Measurements from ENCODE around the gene SLC25A39. TPM values are rescaled to one million over a fixed set of nuclear protein-coding genes. Genes with fewer than 3 reads are reported as not detected.
A peak's percentile ranks its signal among the peaks of the same experiment; 100 is the strongest.

SLC25A39 gene
- total RNA-seq, 3 donors from 2014 or later (not counting 1 experiment from before 2014, with no cell fraction given): 82.4 to 105 (median 97.9) TPM

DNA sequence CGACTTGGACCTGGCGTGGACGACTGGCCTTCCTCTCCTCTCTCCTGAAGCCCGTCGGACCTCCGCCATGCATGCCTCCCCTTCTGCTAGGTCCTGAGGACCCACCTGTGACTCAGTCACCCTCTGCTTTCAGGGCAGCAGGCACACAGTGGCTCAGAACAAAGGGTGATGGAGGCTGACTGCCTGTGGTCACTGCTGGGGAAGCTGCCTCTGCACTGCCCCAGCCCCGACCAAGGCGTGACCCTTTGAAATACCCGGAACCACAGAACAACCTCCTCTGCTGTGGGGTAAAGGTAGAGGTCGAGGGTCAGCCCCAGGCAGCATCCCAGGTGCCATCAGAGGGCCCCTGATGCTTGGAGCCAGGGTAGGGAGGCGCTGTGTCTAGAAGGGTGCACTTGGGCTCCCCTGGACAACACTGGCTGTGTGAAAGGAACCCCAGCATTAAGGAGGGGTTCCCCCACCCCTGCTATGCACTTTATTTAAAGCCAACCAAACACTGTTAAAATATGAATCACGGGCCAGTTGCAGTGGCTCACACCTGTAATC, 44.2 kb downstream of the SLC25A39 start:
- peaks cover 14 to 21% of the 10 kb centered on the region in 2 donors for H3K4me1 Mint-ChIP-seq
- H3K4me3 Mint-ChIP-seq: peak overlapping the region; percentile 75
- peak overlapping the region; percentile 80 for H3K27ac ChIP-seq (ENCODE audit: low read length)
- H3K36me3 ChIP-seq (ENCODE audit: control insufficient read depth, insufficient read depth, low read length): no peaks in the 10 kb centered on the region
- H3K4me3 ChIP-seq (ENCODE audit: low read length): no peak overlapping the region
- peaks cover 28% of the 10 kb centered on the region for H3K4me1 ChIP-seq (ENCODE audit: control insufficient read depth, insufficient read depth, low read length)
- no peaks in the 10 kb centered on the region for H3K36me3 Mint-ChIP-seq
- DNase-seq: no peak
- peak overlapping the region; percentile 83 to 92 for H3K27ac Mint-ChIP-seq
- peak in 1 of 3 donors; percentile 13 for ATAC-seq
- H3K9me3 Mint-ChIP-seq: no peaks in the 10 kb centered on the region
- H3K27me3 Mint-ChIP-seq (ENCODE audit: low read depth in 2 of 2): no peaks in the 10 kb centered on the region
- 76% methylated on average over 12 of the region's 12 CpGs for WGBS (ENCODE audit: insufficient coverage)
- no peaks in the 10 kb centered on the region for H3K27me3 ChIP-seq (ENCODE audit: control insufficient read depth, insufficient read depth, low read length)
- intact Hi-C loops (cut with micrococcal nuclease): no loop called here
- H3K9me3 ChIP-seq (ENCODE audit: control insufficient read depth, insufficient read depth, low read length): no peaks in the 10 kb centered on the region
- no peak for TF ChIP-seq CTCF (IDR thresholded peaks at IDR 0.05)

GRCh38 chr17:44279666-44280391, 44.8 kb downstream of the SLC25A39 start:
- H3K27ac ChIP-seq (ENCODE audit: low read length): peak overlapping the region; percentile 80
- TF ChIP-seq CTCF (IDR thresholded peaks at IDR 0.05): no peak
- H3K4me3 Mint-ChIP-seq: peak overlapping the region; percentile 75

GRCh38 chr17:44279346-44279665, 45.3 kb downstream of the SLC25A39 start:
- no peaks in the 10 kb centered on the region for H3K36me3 ChIP-seq (ENCODE audit: control insufficient read depth, insufficient read depth, low read length)
- 100% methylated on average over 1 of the region's 2 CpGs for WGBS (ENCODE audit: insufficient coverage)
- H3K9me3 ChIP-seq (ENCODE audit: control insufficient read depth, insufficient read depth, low read length): no peaks in the 10 kb centered on the region
- H3K4me3 Mint-ChIP-seq: no peak overlapping the region
- no peaks in the 10 kb centered on the region for H3K9me3 Mint-ChIP-seq
- no peak overlapping the region for H3K4me3 ChIP-seq (ENCODE audit: low read length)
- peaks cover 28% of the 10 kb centered on the region for H3K4me1 ChIP-seq (ENCODE audit: control insufficient read depth, insufficient read depth, low read length)
- peaks cover 14 to 21% of the 10 kb centered on the region in 2 donors for H3K4me1 Mint-ChIP-seq
- DNase-seq (no peak), ATAC-seq (no peak)
- H3K27ac ChIP-seq (ENCODE audit: low read length): peak overlapping the region; percentile 80
- H3K27me3 Mint-ChIP-seq (ENCODE audit: low read depth in 2 of 2): no peaks in the 10 kb centered on the region
- intact Hi-C loops (cut with micrococcal nuclease): no loop called here
- peak overlapping the region; percentile 83 to 92 for H3K27ac Mint-ChIP-seq
- H3K36me3 Mint-ChIP-seq: no peaks in the 10 kb centered on the region
- no peaks in the 10 kb centered on the region for H3K27me3 ChIP-seq (ENCODE audit: control insufficient read depth, insufficient read depth, low read length)
- no peak for TF ChIP-seq CTCF (IDR thresholded peaks at IDR 0.05)

More at GRCh38 chr17:44279666-44280391, 44.8 kb downstream of the SLC25A39 start:
- intact Hi-C loops (cut with micrococcal nuclease): no loop called here
- Histone ChIP-seq H3K27me3 (ENCODE audit: control insufficient read depth, insufficient read depth, low read length) (no peaks in the 10 kb centered on the region), H3K4me3 (ENCODE audit: low read length) (no peak overlapping the region), H3K36me3 (ENCODE audit: control insufficient read depth, insufficient read depth, low read length) (no peaks in the 10 kb centered on the region), H3K9me3 (ENCODE audit: control insufficient read depth, insufficient read depth, low read length) (no peaks in the 10 kb centered on the region), H3K4me1 (ENCODE audit: control insufficient read depth, insufficient read depth, low read length) (peaks cover 28% of the 10 kb centered on the region)
- no peaks in the 10 kb centered on the region for H3K36me3 Mint-ChIP-seq
- DNase-seq (peak; percentile 45 to 50), ATAC-seq (peak; percentile 90 to 94 (median 92))
- peaks cover 14 to 21% of the 10 kb centered on the region in 2 donors for H3K4me1 Mint-ChIP-seq
- 27% methylated on average over 17 of the region's 20 CpGs for WGBS (ENCODE audit: insufficient coverage)
- no peaks in the 10 kb centered on the region for H3K9me3 Mint-ChIP-seq
- H3K27ac Mint-ChIP-seq: peak overlapping the region; percentile 83 to 92
- H3K27me3 Mint-ChIP-seq (ENCODE audit: low read depth in 2 of 2): no peaks in the 10 kb centered on the region

All from natural killer cell (primary cell).